ENCODE measurements around the gene ADAMTS15. TPM values are rescaled to one million over a fixed set of nuclear protein-coding genes. Genes with fewer than 3 reads are reported as not detected.

ADAMTS15 gene
- total RNA-seq, 2 donors from 2014 or later: not detected

DNA sequence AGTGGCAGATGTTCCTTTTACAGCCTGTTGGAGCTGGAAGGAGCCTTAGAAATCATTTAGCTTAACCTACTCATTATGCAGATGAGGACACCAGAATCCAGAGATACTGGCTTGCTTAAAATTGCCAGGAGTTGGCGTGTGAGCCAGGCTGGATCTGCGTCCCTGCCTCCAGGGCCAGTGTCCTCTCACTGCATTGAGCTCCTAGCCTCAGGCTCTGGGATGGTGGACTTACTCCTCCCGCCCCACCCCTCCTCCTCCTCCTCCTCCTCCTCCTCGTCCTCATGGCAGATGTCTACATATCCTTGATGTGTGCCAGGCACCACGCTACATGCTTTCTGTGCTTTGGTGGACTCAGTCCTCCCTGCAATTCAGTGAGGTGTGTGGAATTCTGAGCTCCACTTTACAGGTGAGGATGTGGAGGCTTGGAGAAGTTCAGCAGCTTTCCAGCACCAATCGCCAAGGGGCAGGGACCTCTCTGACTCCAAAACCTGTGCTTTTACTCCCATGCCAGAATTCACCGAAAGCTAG lies 24.1 kb downstream of the ADAMTS15 start:
- Mint-ChIP-seq H3K9me3 (no peaks in the 10 kb centered on the region), H3K36me3 (ENCODE audit: low read depth) (no peaks in the 10 kb centered on the region), H3K4me3 (no peak overlapping the region), H3K27me3 (peaks cover 3% of the 10 kb centered on the region), H3K27ac (no peak overlapping the region), H3K4me1 (no peaks in the 10 kb centered on the region)
- no peak for ATAC-seq (replicated peaks)

DNA sequence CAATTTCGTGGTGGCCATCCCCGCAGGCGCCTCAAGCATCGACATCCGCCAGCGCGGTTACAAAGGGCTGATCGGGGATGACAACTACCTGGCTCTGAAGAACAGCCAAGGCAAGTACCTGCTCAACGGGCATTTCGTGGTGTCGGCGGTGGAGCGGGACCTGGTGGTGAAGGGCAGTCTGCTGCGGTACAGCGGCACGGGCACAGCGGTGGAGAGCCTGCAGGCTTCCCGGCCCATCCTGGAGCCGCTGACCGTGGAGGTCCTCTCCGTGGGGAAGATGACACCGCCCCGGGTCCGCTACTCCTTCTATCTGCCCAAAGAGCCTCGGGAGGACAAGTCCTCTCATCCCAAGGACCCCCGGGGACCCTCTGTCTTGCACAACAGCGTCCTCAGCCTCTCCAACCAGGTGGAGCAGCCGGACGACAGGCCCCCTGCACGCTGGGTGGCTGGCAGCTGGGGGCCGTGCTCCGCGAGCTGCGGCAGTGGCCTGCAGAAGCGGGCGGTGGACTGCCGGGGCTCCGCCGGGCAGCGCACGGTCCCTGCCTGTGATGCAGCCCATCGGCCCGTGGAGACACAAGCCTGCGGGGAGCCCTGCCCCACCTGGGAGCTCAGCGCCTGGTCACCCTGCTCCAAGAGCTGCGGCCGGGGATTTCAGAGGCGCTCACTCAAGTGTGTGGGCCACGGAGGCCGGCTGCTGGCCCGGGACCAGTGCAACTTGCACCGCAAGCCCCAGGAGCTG lies 24.8 kb downstream of the ADAMTS15 start:
- Mint-ChIP-seq H3K27me3 (peaks cover 3% of the 10 kb centered on the region), H3K9me3 (no peaks in the 10 kb centered on the region), H3K4me1 (no peaks in the 10 kb centered on the region), H3K27ac (no peak overlapping the region), H3K36me3 (ENCODE audit: low read depth) (no peaks in the 10 kb centered on the region), H3K4me3 (no peak overlapping the region)
- ATAC-seq (replicated peaks): no peak

- Mint-ChIP-seq H3K27me3 (peaks cover 3% of the 10 kb centered on the region), H3K27ac (no peak overlapping the region), H3K4me3 (no peak overlapping the region), H3K9me3 (no peaks in the 10 kb centered on the region), H3K4me1 (no peaks in the 10 kb centered on the region), H3K36me3 (ENCODE audit: low read depth) (no peaks in the 10 kb centered on the region)
- ATAC-seq (replicated peaks): no peak
These were observed 25.4 kb downstream of the ADAMTS15 start for GRCh38 chr11:130473795-130474377.

DNA sequence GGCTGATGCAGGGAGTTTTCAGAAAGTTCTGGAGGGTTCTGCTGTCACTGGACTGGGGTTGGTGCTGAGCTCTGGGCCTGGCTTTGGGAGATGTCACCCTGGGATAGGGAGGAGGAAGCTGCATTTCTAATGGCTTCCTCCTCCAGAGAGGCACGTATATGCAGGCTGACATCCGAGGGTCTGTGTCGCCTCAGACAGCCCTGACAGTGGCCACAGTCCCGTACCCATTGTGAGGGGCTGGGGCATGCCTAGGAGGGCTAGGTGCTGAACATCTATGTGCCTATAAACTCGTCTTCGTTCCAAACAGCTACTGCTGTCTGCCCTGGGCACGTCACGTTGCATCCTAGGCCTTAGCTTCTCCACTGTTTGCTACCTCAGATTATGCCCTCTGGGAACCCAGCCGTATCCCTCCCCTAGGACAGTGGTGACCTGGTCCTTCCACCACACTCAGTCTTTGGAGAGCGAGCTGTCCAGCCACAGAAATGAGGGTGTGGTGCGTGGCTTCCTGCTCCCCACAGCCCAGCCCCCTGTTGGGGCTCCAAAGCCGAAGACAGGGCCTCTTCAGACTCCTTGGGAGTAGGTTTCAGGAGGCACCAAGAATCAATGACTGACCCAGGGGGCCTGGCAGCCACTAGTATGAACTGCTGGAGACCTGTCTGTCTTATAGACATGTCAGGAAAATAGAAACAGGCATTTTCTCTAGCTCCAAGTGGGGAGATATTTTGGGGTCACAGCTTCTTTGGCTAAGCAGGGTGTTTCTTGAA lies 26.4 kb downstream of the ADAMTS15 start:
- no peaks in the 10 kb centered on the region for H3K4me1 Mint-ChIP-seq
- no peak for ATAC-seq (replicated peaks)
- no peak overlapping the region for H3K27ac Mint-ChIP-seq
- no peak overlapping the region for H3K4me3 Mint-ChIP-seq
- no peaks in the 10 kb centered on the region for H3K36me3 Mint-ChIP-seq (ENCODE audit: low read depth)
- no peaks in the 10 kb centered on the region for H3K9me3 Mint-ChIP-seq
- H3K27me3 Mint-ChIP-seq: peaks cover 3% of the 10 kb centered on the region

GRCh38 chr11:130475426-130476053 lies 27.1 kb downstream of the ADAMTS15 start:
- Mint-ChIP-seq H3K4me1 (no peaks in the 10 kb centered on the region), H3K9me3 (no peaks in the 10 kb centered on the region), H3K27ac (no peak overlapping the region), H3K27me3 (peaks cover 3% of the 10 kb centered on the region), H3K36me3 (ENCODE audit: low read depth) (no peaks in the 10 kb centered on the region), H3K4me3 (no peak overlapping the region)
- no peak for ATAC-seq (replicated peaks)

GRCh38 chr11:130476200-130476921 lies 27.9 kb downstream of the ADAMTS15 start:
- Mint-ChIP-seq H3K36me3 (ENCODE audit: low read depth) (no peaks in the 10 kb centered on the region), H3K27me3 (peaks cover 3% of the 10 kb centered on the region), H3K4me1 (no peaks in the 10 kb centered on the region), H3K27ac (no peak overlapping the region), H3K9me3 (no peaks in the 10 kb centered on the region), H3K4me3 (no peak overlapping the region)
- ATAC-seq (replicated peaks): no peak

GRCh38 chr11:130476922-130477491 lies 28.6 kb downstream of the ADAMTS15 start:
- Mint-ChIP-seq H3K4me3 (no peak overlapping the region), H3K4me1 (no peaks in the 10 kb centered on the region), H3K27me3 (peaks cover 3% of the 10 kb centered on the region), H3K9me3 (no peaks in the 10 kb centered on the region), H3K36me3 (ENCODE audit: low read depth) (no peaks in the 10 kb centered on the region), H3K27ac (no peak overlapping the region)
- ATAC-seq (replicated peaks): no peak

GRCh38 chr11:130477586-130478203 lies 29.2 kb downstream of the ADAMTS15 start:
- H3K27ac Mint-ChIP-seq: no peak overlapping the region
- no peaks in the 10 kb centered on the region for H3K4me1 Mint-ChIP-seq
- H3K36me3 Mint-ChIP-seq (ENCODE audit: low read depth): no peaks in the 10 kb centered on the region
- no peak overlapping the region for H3K4me3 Mint-ChIP-seq
- no peaks in the 10 kb centered on the region for H3K9me3 Mint-ChIP-seq
- peaks cover 3% of the 10 kb centered on the region for H3K27me3 Mint-ChIP-seq
- ATAC-seq (replicated peaks): no peak

- Mint-ChIP-seq H3K27ac (no peak overlapping the region), H3K4me3 (no peak overlapping the region), H3K27me3 (peaks cover 3% of the 10 kb centered on the region), H3K9me3 (no peaks in the 10 kb centered on the region), H3K4me1 (no peaks in the 10 kb centered on the region), H3K36me3 (ENCODE audit: low read depth) (no peaks in the 10 kb centered on the region)
- ATAC-seq (replicated peaks): no peak
These were observed 29.8 kb downstream of the ADAMTS15 start for GRCh38 chr11:130478204-130478701.

GRCh38 chr11:130478881-130479280 lies 30.4 kb downstream of the ADAMTS15 start:
- Mint-ChIP-seq H3K9me3 (no peaks in the 10 kb centered on the region), H3K4me1 (no peaks in the 10 kb centered on the region), H3K27ac (no peak overlapping the region), H3K4me3 (no peak overlapping the region), H3K27me3 (peaks cover 3% of the 10 kb centered on the region), H3K36me3 (ENCODE audit: low read depth) (no peaks in the 10 kb centered on the region)
- no peak for ATAC-seq (replicated peaks)

DNA sequence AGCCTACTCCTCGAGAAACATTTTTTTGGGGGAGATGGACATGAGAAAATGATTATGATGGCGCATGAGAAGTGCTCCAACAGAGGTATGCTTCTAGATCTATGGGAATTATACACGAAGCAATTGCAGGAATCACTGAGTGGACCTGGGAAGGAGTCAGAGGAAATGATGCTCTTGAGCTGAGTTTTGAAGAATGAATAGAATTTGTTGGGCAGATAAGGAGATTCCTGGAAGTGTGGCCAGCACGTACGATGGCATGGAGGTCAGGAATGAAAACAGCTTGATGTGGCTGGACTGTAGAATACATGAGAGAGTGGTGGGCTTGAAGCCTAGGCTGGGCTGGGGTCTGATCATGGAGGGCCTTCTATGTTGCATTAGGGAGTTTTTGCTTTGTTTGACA lies 31.7 kb downstream of the ADAMTS15 start:
- ATAC-seq (replicated peaks): no peak
- H3K27ac Mint-ChIP-seq: no peak overlapping the region
- H3K36me3 Mint-ChIP-seq (ENCODE audit: low read depth): no peaks in the 10 kb centered on the region
- no peaks in the 10 kb centered on the region for H3K4me1 Mint-ChIP-seq
- no peak overlapping the region for H3K4me3 Mint-ChIP-seq
- peaks cover 7% of the 10 kb centered on the region for H3K27me3 Mint-ChIP-seq
- no peaks in the 10 kb centered on the region for H3K9me3 Mint-ChIP-seq

- H3K4me1 Mint-ChIP-seq: no peaks in the 10 kb centered on the region
- H3K27me3 Mint-ChIP-seq: peaks cover 8% of the 10 kb centered on the region
These were observed 32.3 kb downstream of the ADAMTS15 start for GRCh38 chr11:130480711-130481140.

GRCh38 chr11:130483124-130483523 lies 34.7 kb downstream of the ADAMTS15 start:
- Mint-ChIP-seq H3K27me3 (peaks cover 4% of the 10 kb centered on the region), H3K36me3 (ENCODE audit: low read depth) (no peaks in the 10 kb centered on the region), H3K4me3 (no peak overlapping the region), H3K9me3 (no peaks in the 10 kb centered on the region), H3K27ac (no peak overlapping the region), H3K4me1 (no peaks in the 10 kb centered on the region)
- ATAC-seq (replicated peaks): no peak

More at GRCh38 chr11:130480711-130481140, 32.3 kb downstream of the ADAMTS15 start:
- Mint-ChIP-seq H3K36me3 (ENCODE audit: low read depth) (no peaks in the 10 kb centered on the region), H3K4me3 (no peak overlapping the region), H3K27ac (no peak overlapping the region), H3K9me3 (no peaks in the 10 kb centered on the region)
- ATAC-seq (replicated peaks): no peak
